ENCODE results near the gene AFF4.

- TF ChIP-seq CTCF (conservative IDR thresholded peaks at IDR 0.05; ENCODE audit: low read depth, low read length) (no peak), EZH2 (IDR thresholded peaks at IDR 0.05; ENCODE audit: borderline replicate concordance, low read depth, low read length, poor library complexity, severe bottlenecking) (no peak)
These were observed 94.7 kb downstream of the AFF4 start for GRCh38 chr5:132868754-132869153.

All from A673 (cell line).